M059J (cell line): ENCODE data around the gene MTERF4. TPM values are rescaled to one million over a fixed set of nuclear protein-coding genes. Genes with fewer than 3 reads are reported as not detected.

ENCODE experiments used
- DNase-seq: peaks from one replicate; pipeline ENCODE4 v3.0.0-alpha.2; 2012; ENCODE audit warnings: low read depth
- total RNA-seq: library from RNA; depleted of rRNA; stranded (reverse); fragments of >200 nt; shearing (Covaris generic); gene quantifications from 2 replicates; pipeline ENCODE4 v1.2.3, GENCODE V29; 2014

MTERF4 gene
- total RNA-seq, 1 experiment from 2014 or later: 12.3 TPM

DNA sequence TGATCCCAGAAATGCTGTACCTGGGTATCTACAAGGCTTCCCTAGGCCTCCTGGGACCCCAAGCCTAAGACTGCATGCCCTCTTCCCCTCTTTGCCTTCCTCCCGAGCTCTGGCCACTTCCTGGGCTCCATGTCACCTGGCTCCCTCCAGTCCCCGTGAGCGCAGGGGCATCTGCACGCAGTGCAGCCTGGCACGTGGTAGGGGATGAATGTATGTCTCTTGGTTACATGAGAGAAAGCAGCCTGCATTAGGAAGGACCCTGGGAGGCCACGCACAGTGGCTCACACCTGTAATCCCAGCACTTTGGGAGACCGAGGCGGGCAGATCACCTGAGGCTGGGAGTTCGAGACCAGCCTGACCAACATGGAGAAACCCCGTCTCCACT lies 31.3 kb upstream of the MTERF4 start:
- DNase-seq: no peak

DNA sequence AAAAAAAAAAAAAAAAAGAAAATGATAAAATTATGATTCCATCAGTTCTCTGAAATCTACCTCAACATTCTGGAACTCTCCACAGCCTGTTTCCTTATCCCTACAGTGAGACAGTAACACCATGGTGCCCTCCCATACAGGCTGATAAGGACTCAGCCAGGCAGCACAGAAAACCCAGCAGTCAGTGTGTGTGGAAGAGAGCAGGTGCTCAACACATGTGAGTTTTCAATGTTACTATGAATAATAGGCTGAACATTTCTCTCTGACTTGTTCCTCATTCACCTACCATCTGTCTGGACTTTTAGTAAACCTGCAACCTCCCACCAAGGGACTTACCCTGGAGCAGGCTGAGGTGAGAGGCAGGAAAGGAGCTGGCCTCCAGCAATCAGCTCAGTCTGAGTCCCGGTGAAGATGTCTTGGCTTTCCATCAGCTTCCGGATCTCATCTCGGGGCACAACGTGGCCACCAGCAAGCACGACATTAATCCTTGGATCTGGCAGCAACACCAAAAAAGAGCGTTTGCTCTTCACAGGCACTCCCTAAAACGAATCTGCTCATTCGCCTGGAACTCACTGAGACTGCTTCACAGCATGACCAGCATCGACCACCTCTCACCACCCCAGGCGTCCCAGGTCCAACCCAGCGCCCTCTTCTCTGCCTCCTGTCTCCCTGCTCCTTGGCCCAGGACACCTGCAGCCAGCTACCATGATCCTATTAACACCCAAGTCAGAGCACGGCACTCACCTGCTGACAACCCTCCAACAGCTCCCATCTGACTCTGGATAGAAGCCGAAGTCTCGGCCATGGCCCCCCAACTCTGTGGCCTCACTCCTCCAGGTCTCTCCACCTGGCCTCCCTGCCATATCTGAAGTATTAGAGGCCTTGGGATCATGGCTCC lies 30.7 kb upstream of the MTERF4 start:
- no peak for DNase-seq

DNA sequence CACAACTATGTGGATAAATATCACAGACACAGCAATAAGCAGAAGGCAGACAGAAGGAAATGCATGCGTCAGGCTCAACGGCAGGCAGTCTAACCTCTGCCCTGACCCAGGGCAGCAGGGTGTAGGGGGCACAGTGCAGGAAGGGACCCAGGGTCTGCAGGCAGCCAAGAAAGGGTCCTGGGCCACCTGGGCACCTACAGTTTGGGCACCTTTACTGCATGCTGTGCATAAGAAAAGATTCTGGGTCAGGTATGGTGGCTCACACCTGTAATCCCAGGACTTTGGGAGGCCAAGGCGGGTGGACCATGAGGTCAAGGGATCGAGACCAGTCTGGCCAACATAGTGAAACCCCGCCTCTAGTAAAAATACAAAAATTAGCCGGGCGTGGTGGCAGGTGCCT lies 29.4 kb upstream of the MTERF4 start:
- DNase-seq: no peak

DNA sequence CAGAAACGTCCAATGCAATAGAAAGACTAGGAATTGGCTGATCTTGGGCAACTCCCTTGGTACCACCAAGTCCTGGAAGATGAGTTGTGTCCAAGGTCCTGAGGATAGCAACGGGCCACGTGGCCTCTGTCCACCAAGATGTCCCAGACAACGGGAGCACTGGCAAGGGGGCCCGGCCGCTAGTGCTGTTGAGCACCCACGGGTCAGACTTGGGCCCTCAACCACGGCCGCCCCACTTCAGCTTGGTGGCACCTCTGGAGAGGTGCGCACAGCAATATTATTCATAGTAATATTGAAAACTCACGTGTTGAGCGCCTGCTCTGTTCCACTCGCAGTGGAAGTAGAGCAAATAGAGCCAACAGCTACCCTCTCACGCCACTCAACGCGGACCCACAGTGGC lies 28.2 kb upstream of the MTERF4 start:
- DNase-seq: no peak

DNA sequence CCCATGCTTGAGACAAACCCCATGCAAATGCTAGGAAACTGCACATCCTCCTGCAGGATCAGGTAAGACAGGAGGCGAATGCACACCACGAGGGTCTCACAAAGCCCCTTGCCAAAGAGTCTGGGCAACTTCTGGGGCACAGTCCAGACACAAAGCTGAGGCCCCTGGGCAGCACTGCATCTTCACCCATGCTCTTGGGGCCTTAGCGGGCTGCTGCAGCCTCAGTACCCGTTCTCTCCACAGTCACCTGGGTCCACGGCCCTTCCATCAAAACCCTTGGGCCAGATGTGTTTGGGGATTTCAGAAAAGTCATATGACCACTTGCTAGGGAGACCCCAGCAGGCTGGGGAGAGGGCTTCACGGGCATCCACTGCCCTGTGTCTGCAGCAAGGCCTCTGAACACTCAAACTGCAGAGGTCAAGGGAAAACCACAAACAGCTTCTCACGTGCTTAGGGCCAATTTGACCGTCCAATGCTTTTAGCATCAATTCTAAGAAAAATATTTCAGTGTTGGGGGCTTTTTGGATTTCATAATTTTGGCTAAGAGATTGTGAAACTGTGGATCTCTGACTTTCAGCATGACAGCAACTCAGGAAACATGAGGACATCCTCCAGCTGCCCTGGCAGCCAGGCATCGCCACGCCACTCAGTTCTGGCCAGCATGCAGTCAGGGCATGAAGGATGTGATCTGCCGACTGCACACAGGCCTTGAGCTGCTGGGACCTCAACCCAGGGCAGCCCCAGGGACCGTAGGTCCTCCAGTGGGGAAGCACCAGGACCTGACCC lies 27.2 kb upstream of the MTERF4 start:
- DNase-seq: no peak

DNA sequence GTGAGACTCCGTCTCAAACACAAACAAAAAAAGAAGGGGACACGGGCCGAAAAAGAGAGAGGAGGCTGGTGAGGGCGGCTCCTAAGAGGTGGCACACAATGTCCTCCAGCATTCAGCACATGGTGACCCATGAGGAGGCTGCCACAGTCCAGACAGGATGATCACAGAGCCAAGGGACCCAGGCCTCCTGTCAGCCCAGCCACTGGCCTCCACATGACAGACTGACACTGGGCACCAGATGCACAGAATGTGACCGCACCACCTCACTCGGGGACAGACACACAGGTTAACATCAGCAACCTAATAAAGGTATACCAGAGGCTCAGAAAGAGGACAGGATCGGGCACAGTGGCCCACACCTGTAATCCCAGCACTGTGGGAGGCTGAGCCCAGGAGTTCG lies 26.2 kb upstream of the MTERF4 start:
- no peak for DNase-seq

DNA sequence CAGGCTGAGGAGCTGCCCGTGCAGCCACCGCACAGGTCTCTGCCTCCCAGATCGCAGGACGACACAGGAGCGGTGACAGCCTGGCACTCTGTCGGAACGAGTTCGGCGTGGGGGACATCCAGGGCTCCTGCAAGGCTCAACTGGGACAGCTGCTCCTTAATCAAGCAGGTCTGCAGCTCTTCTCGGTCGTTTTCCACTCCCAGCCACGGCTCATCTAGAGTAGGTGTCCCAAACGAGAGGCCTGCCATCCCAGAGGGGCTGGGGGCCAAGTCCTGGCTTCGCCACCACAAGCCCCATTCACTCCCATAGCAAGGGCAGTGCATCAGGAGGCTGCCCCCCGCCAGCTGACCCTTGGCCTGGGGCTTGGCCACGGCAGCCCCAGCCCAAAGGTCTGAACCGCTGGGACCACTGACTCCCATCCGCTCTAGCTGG lies 24.7 kb upstream of the MTERF4 start:
- no peak for DNase-seq

DNA sequence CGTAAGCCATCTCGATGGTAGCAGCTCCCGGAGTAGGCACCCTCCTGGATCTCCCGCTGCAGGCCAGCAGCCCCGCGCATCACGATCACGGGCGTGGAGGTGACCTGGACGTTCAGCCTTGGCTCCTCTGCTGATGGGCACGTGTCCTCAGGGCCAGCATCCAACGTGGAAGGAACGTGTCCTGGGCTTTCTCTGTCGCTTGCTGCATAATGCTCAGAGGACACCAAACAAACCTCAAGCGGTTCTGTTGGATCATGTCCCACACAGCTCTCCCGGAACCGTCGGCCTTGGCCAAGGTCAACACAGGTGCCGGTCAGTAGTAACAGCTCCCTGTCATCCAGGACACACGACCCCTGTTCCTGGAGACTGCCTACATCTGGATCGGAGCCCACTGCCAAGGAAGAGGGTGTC lies 24.1 kb upstream of the MTERF4 start:
- no peak for DNase-seq

DNA sequence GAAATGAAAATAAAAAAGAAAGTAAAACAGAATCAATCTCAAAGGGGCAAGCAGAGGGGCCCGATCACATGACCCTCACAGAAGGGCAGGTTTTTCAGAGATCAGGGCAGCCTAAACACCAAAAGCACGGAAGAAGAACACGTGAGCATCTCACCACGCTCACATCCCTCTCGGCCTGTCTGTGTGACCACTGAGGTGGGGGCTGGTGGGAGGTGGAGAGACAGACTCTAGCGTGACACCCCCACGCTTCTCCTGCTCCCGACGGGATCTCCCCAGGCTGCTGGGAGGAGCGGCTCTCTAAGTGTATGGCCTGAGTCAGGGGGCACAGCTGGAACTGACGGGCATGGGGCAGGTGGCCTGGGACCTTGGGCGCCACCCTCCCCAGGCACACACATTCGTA lies 23.5 kb upstream of the MTERF4 start:
- DNase-seq: no peak

DNA sequence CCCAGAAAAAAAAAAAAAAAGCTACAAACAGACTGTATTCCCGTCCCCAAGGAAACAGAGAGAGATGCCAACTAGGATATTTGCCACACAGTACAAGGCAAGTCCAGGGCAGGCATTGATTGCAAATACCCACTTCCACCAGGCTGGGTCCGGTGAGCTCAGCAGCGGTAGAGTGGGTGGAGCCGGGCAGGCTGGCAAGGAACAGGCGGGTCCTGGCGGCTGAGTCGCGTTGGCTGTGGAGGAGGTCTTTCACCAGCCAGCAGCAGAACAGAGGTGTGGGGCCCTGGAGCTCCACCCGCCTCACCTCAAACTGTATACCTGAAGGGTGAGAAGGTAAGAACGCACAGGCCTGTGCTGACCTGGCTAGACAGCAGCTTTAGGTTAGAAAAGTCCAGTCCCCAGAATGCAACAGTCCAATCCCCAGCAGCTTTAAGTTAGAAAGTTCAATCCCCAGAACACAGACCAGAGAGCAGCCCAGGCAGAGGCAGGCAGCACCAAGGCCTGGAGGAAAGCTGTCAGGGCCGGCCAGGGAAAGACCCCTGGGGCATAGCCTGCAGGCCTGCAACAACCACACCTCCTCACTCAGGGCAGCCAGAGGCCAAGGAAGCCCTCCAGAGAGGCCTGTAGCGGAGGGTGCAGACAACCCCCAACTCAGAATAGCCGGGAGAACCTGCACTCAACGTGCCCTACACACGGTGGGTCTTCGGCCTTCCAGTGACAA lies 21.9 kb upstream of the MTERF4 start:
- DNase-seq: no peak

DNA sequence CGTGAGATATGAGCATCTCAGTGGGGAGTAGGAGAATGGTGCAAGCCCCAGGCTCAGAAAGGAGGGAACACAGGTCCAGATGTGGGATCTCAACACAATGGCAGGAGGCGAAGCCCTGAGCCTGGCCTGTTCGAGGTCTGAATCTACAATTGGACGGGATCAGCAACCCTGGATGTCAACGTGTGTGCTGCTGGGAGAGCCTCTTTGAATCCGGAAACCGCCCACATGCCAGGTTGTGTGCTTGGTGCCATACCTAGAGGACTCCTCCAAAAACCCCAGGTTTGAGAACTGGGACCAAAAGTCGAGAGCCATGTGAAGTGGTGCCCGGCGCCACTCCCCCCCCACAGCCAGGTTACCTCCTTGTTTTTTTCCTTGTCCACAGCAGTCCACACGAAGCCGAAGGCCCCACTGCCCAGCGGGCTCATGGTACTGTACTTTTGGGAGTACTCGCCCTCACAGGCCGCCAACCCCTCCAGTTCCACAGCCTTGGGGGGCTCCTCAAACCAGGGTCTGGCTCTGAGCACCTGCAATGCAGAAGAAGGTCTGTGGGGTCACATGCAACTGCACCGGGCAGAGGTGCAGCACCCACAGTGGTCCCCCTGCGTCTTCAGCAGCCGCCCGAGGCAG lies 20.4 kb upstream of the MTERF4 start:
- no peak for DNase-seq

DNA sequence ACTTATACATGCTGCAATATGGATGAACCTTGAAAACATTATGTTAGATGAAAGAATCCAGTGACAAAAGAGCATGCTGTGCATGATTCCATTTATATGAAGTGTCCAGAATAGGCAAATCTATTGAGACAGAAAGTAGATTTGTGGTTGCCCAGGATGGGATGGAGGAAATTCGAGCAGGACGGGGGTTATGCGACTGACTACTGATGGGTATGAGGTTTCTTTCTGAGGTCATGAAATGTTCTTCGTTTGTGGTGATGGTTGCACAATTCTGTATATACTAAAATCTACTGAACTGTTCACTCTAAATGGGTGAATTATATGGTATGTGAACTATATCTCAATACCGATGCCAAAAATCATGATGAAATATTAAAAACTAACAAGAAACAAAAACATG lies 18.9 kb upstream of the MTERF4 start:
- no peak for DNase-seq

DNA sequence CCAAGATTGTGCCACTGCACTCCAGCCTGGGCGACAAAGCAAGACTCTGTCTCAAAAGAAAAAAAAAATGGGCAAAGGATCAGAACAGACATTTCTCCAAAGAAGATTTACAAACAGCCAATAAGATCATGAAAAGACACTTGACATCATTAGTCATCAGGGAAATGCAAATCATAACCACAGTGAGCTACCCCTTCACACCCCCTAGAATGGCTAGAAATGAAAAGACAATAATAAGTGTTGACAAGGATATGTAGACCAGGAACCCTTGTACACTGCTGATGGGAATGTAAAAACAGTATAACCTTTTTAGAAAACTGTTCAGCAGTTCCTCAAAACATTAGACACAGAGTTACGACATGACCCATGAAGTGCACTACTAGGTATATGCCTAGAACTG lies 18.4 kb upstream of the MTERF4 start:
- DNase-seq: no peak

DNA sequence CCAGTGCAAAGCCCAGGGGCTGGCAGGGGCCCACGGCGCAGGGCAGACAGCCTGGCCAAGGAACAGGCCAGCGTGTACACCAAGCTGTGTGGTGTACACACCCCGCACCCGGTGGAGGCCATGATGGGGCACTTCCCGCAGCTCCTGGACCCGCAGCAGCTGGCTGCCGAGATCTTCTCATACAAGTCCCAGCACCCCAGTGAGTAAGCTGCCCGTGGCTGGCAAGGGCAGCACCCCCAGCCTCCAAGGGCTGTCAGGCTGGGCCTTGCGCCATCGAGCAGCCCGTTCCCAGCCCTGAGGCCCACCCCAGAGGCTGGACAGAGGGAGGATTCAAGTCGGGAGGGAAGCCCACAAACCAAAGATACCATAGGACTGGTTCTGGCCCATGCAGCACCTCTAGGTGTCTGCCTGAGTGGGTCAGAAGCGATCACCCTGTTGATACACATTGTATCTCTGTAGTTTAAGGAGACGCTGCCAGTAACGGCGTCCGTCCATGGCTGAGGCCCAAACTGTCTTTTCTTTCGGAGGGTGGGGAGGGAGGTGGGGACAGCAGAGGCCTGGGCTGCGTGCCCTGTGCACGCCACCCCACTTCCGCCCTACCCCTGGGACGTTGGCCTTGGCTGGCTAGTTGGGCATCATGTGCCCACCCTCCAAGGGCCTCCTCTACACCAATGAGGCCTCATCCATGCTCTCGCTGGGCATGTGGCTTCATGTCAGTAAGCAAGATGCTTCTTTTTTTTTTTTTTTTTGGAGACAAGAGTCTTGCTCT lies 16.8 kb upstream of the MTERF4 start:
- no peak for DNase-seq

DNA sequence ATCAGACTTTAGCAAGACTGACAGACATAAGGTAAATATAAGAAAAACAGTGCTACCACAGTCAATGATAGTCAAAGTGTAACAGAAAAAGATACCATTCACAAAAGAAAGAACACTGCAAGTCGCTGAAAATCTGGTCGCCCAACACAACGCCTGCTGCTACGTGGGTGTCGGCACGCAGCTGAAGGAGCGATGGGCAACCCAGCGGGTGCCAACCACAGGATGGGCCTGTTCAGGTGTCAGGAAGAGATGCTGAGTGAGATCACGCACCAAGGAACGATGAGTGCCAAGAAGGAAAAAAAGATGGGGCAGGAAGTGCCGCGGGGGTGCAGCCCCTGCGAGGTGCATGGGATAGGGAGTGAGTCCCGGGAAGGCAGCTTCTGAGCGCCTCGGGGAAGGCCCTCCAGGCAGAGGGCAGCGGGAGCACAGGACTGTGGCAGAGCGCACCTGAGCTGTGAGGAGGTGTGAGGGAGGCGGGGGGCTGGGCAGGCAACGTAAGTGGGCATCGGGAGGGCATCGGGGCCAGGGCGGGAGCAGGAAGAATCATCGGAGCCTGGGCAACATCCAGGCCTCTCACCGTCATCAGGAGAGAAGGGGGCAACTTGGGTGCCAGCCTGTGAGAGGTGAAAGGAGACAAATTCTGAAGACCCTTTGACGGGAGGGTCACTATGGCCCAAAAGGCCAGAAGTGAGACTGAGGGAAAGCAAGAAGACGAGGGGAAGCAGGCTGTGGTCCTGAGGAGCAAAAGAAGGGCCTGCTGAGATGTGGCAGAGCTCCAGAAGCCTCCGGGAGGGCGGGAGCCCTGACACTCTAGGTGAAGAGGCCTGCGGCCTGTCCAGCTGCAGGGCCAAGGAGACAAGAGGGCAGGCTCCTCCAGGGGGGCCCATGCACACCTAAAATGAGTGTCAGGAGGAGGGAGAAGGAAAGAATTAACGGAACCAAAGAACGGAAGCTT lies 14.8 kb upstream of the MTERF4 start:
- no peak for DNase-seq

DNA sequence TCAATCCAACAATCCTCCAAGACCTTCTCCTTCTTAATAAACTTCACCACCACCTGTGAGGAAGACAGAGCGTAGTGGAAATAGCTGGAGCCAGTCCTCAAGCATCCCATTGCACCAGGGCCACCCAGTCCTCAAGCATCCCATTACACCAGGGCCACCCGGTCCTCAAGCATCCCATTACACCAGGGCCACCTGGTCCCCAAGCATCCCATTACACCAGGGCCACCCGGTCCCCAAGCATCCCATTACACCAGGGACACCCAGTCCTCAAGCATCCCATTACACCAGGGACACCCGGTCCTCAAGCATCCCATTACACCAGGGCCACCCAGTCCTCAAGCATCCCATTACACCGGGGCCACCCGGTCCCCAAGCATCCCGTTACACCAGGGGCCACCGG lies 13.3 kb upstream of the MTERF4 start:
- DNase-seq: no peak

DNA sequence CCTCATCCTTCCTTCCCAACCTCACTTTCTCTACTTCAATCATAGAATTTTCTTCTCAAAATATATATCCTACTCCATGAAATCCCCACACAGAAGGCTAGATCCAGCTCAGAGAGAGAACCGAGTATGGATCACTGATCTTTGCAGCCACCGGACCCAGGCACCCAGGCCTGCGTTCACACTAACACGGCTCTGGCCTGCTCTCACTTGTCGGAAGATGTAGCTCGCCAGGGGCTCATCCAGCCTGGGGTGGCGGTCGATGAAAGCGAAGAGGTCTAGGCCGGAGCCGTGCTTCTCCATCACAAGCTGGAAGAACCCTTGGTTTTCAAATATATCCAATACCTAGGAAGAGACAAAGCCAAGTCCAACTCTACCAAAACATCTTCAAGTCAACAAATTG lies 12.7 kb upstream of the MTERF4 start:
- DNase-seq: no peak

DNA sequence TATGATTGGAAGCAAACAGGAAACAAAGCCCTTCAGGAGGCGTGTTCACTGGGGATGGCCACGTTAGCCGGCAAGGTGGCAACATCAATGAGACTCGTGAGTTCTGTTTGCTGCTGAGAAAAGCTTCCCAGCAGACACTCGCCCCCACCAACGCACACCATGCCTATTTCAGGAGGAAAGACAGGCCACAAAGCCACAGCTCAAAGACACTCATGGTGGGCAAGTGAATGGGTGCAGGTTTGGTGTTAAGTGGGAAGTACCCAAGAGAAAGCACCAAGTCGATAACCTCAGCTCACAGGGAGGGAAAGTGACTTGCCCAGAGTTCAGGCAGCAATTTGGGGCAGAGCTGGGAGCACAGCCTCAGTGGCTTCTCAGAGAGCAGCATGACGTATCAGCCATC lies 10.5 kb upstream of the MTERF4 start:
- DNase-seq: no peak

DNA sequence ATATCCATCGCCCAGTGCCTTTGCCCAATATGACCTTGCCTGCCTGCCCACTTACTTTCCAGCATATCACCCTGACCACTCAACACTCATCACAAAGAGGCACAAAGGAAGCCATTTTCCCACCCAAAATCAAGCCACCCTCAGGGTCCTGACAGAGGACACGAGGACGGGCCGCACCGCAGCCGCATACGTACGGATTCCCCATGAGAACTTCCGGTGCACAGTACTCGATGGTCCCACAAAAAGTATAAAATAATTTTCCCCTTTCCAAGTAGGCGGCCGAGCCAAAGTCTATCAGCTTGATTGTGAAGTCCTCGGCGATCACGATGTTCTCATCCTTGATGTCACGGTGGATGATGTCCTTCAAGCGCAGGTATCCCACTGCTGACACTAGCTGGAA lies 10.0 kb upstream of the MTERF4 start:
- DNase-seq: no peak

DNA sequence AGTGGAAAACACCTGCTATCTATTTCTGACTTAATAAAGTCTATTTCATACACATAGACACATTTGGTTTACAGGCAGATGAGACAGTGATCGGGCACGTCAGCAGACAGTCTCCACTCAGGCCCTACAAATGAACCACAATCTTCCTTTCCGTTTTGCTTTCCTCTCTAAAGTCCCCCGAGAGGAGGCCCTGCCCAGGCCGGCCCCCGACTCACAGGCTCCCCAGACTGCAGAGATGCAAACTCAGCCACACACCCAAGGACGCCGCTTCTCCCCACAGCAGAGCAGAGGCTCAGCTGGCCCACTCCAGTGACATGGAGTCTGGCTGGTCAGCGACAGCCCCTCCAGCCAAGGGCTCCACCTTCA lies 9.3 kb upstream of the MTERF4 start:
- DNase-seq: no peak
